ENCODE data around the gene TPRN.
A peak's percentile ranks its signal among the peaks of the same experiment; 100 is the strongest.

GRCh38 chr9:137190315-137190856 lies 10.2 kb downstream of the TPRN start:
- TF ChIP-seq CTCF (IDR thresholded peaks at IDR 0.05) (peak in 1 of 6 experiments; percentile 32), POLR2A (IDR thresholded peaks at IDR 0.05) (no peak)

All from esophagus squamous epithelium (tissue), 4 donors.